NCI-H2196 treated with DMSO at 0.1 percent for 48 hours (cell line): ENCODE measurements around the gene TEX2.
"Not testable (repeated sequence)": the region's sequence is repeated elsewhere in the genome, so short reads cannot be mapped to it uniquely, and the experiment has no call there.

Source experiments
- DNase-seq: peaks from one replicate; lab custom pipeline; 2025; ENCODE audit not compliant: unreplicated experiment; lab: John Stamatoyannopoulos, UW

TEX2 gene

GRCh38 chr17:64186171-64187092, 76.6 kb downstream of the TEX2 start:
- DNase-seq, result no peak

- not testable (repeated sequence) for DNase-seq
Measured at GRCh38 chr17:64185557-64185956, 77.5 kb downstream of the TEX2 start.

GRCh38 chr17:64185101-64185500, 78.0 kb downstream of the TEX2 start:
- DNase-seq, result no peak

- no peak for DNase-seq
Measured at GRCh38 chr17:64183815-64184214, 79.2 kb downstream of the TEX2 start.

GRCh38 chr17:64182325-64183012, 80.6 kb downstream of the TEX2 start:
- DNase-seq, result no peak

- DNase-seq, result no peak
Measured at GRCh38 chr17:64180089-64181073, 82.7 kb downstream of the TEX2 start.

- DNase-seq, result not testable (repeated sequence)
Measured at GRCh38 chr17:64179024-64179423, 84.0 kb downstream of the TEX2 start.

GRCh38 chr17:64178011-64178825, 84.8 kb downstream of the TEX2 start:
- no peak for DNase-seq

GRCh38 chr17:64177311-64178010, 85.6 kb downstream of the TEX2 start:
- no peak for DNase-seq

- DNase-seq, result no peak
Measured at GRCh38 chr17:64176556-64176955, 86.5 kb downstream of the TEX2 start.

GRCh38 chr17:64174686-64175456, 88.2 kb downstream of the TEX2 start:
- no peak for DNase-seq

GRCh38 chr17:64173646-64174045, 89.4 kb downstream of the TEX2 start:
- no peak for DNase-seq

GRCh38 chr17:64172510-64172909, 90.5 kb downstream of the TEX2 start:
- no peak for DNase-seq

- DNase-seq, result no peak
Measured at GRCh38 chr17:64171041-64171440, 92.0 kb downstream of the TEX2 start.

GRCh38 chr17:64170286-64170685, 92.8 kb downstream of the TEX2 start:
- DNase-seq, result no peak

- DNase-seq, result not testable (repeated sequence)
Measured at GRCh38 chr17:64167666-64168065, 95.4 kb downstream of the TEX2 start.

- no peak for DNase-seq
Measured at GRCh38 chr17:64166876-64167275, 96.2 kb downstream of the TEX2 start.

GRCh38 chr17:64165347-64165746, 97.7 kb downstream of the TEX2 start:
- DNase-seq, result no peak
